ENCODE results near the gene NUP160. TPM values are rescaled to one million over a fixed set of nuclear protein-coding genes. Genes with fewer than 3 reads are reported as not detected.

The NUP160 gene
- total and polyA plus RNA-seq, 10 of the 15 experiments (the other 5 are each of a cell fraction or from before 2014, with no cell fraction given), result 24.0 to 87.6 (median 54.6) TPM

DNA sequence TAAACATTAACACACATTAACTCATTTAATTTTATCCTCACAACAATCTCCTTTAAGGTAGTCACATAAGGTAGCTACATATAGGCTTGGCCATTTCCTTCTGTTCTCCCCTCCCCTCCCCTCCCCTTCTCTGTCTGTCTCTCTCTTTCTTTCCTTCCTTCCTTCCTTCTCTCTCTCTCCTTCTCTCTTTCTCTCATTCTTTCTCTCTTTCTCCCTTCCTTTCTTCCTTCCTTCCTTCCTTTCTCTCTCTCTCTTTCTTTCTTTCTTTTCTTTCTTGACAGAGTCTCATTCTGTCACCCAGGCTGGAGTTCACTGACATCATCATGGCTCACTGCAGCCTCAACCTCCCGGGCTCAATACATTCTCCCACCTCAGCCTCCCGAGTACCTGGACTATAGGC is 22.3 kb upstream of the NUP160 start (continued):
- TF ChIP-seq, protein P1, sequence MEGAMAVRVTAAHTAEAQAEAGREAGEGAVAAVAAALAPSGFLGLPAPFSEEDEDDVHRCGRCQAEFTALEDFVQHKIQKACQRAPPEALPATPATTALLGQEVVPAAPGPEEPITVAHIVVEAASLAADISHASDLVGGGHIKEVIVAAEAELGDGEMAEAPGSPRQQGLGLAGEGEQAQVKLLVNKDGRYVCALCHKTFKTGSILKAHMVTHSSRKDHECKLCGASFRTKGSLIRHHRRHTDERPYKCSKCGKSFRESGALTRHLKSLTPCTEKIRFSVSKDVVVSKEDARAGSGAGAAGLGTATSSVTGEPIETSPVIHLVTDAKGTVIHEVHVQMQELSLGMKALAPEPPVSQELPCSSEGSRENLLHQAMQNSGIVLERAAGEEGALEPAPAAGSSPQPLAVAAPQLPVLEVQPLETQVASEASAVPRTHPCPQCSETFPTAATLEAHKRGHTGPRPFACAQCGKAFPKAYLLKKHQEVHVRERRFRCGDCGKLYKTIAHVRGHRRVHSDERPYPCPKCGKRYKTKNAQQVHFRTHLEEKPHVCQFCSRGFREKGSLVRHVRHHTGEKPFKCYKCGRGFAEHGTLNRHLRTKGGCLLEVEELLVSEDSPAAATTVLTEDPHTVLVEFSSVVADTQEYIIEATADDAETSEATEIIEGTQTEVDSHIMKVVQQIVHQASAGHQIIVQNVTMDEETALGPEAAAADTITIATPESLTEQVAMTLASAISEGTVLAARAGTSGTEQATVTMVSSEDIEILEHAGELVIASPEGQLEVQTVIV (IDR thresholded peaks at IDR 0.05; ENCODE audit: borderline replicate concordance, partially characterized antibody), result no peak
- TF ChIP-seq TCF12 (IDR thresholded peaks at IDR 0.05; ENCODE audit: low read depth, low read length) (no peak), MEF2A (IDR thresholded peaks at IDR 0.05; ENCODE audit: insufficient read depth, low read depth, low read length) (no peak), HCFC1 (IDR thresholded peaks at IDR 0.05; ENCODE audit: low read length) (no peak), BCL11A (IDR thresholded peaks at IDR 0.05; ENCODE audit: low read depth, low read length) (no peak)
- TF ChIP-seq, protein P2, sequence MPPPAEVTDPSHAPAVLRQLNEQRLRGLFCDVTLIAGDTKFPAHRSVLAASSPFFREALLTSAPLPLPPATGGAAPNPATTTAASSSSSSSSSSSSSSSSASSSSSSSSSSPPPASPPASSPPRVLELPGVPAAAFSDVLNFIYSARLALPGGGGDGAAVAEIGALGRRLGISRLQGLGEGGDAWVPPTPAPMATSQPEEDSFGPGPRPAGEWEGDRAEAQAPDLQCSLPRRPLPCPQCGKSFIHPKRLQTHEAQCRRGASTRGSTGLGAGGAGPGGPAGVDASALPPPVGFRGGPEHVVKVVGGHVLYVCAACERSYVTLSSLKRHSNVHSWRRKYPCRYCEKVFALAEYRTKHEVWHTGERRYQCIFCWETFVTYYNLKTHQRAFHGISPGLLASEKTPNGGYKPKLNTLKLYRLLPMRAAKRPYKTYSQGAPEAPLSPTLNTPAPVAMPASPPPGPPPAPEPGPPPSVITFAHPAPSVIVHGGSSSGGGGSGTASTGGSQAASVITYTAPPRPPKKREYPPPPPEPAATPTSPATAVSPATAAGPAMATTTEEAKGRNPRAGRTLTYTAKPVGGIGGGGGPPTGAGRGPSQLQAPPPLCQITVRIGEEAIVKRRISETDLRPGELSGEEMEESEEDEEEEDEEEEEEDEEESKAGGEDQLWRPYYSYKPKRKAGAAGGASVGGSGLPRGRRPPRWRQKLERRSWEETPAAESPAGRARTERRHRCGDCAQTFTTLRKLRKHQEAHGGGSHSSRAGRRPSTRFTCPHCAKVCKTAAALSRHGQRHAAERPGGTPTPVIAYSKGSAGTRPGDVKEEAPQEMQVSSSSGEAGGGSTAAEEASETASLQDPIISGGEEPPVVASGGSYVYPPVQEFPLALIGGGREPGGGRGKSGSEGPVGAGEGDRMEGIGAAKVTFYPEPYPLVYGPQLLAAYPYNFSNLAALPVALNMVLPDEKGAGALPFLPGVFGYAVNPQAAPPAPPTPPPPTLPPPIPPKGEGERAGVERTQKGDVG (CRISPR knock-in tag; IDR thresholded peaks at IDR 0.05), result no peak
- TF ChIP-seq, protein P3, sequence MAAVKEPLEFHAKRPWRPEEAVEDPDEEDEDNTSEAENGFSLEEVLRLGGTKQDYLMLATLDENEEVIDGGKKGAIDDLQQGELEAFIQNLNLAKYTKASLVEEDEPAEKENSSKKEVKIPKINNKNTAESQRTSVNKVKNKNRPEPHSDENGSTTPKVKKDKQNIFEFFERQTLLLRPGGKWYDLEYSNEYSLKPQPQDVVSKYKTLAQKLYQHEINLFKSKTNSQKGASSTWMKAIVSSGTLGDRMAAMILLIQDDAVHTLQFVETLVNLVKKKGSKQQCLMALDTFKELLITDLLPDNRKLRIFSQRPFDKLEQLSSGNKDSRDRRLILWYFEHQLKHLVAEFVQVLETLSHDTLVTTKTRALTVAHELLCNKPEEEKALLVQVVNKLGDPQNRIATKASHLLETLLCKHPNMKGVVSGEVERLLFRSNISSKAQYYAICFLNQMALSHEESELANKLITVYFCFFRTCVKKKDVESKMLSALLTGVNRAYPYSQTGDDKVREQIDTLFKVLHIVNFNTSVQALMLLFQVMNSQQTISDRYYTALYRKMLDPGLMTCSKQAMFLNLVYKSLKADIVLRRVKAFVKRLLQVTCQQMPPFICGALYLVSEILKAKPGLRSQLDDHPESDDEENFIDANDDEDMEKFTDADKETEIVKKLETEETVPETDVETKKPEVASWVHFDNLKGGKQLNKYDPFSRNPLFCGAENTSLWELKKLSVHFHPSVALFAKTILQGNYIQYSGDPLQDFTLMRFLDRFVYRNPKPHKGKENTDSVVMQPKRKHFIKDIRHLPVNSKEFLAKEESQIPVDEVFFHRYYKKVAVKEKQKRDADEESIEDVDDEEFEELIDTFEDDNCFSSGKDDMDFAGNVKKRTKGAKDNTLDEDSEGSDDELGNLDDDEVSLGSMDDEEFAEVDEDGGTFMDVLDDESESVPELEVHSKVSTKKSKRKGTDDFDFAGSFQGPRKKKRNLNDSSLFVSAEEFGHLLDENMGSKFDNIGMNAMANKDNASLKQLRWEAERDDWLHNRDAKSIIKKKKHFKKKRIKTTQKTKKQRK (IDR thresholded peaks at IDR 0.05; ENCODE audit: low read depth, low read length), result no peak
- TF ChIP-seq, protein P4, sequence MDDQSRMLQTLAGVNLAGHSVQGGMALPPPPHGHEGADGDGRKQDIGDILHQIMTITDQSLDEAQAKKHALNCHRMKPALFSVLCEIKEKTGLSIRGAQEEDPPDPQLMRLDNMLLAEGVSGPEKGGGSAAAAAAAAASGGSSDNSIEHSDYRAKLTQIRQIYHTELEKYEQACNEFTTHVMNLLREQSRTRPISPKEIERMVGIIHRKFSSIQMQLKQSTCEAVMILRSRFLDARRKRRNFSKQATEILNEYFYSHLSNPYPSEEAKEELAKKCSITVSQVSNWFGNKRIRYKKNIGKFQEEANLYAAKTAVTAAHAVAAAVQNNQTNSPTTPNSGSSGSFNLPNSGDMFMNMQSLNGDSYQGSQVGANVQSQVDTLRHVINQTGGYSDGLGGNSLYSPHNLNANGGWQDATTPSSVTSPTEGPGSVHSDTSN (IDR thresholded peaks at IDR 0.05; ENCODE audit: insufficient replicate concordance, low read depth, low read length), result no peak

Data from GM12878 (cell line).